ENCODE results near the gene GGTLC1.
"Not testable (repeated sequence)": the region's sequence is repeated elsewhere in the genome, so short reads cannot be mapped to it uniquely, and the experiment has no call there.

The GGTLC1 gene

DNA sequence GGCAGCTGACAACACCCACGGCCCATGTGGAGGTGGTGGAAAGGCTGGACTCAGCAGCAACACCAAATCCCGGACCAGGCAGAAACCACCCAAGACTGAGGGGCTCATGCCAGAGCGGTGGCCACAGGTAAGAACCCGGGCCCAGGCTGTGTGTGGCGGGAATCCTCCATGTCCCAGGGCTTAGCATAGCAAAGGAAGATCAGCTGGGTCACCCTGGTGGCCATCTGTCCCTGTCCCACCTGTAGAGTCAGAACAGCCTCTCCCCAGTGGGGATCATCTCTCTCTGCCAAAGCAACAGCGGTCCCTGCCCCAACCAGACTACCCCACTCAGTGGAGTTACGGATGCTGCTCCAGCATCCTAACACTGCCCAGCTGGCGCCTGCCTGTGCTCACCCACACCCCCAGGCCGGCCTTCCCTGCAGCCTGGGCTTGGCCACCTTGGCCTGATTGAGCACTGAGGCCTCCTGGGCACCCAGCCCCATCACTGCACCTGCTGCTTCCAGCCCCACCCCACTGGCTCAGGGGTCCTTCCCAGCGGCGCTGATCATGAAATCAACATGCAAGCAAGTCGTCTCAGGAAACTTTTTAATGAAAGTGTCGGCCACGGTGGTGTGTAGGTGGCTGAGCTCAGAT is 5.5 kb upstream of the GGTLC1 start:
- DNase-seq (ENCODE audit: low spot score); FAIRE-seq: not testable (repeated sequence)

DNA sequence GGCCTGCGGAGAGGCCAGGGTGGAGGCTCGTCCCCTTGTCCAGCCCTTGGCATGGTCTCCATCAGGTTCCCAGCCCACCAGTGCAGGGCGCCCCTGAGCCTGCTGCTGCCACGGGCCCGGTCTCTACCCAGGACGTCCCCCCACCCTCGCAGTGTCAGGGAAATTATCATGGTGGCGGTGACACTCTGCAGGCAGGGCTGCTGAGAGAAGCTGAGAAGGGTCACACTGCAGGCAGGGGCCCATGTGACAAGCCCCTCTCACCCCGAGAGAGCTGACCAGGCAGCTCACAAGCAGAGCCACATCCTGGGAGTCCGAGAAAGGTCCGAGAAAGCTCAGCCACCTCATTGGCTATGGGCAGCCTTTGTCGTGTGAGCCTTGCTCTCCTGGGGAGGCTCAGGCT is 4.9 kb upstream of the GGTLC1 start:
- not testable (repeated sequence) for FAIRE-seq; DNase-seq (ENCODE audit: low spot score)

DNA sequence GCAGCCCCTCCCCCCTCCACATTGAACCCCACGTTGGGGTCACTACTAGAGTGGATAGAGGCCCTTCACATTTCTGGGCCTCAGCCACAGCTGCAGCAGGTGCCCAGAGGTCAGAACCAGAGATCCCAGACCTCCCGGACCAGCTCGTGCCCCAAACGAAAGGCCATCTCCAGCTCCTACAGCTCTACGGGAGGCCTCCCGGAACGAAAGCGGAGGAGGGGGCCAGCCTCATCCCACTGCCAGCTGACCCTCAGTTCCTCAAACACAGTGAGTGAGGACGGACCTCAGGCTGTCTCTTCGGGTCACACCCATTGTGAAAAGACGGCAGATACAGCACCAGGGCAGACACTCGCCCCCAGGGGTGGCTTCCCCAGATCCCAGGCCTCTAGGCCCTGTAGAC is 1.7 kb upstream of the GGTLC1 start:
- not testable (repeated sequence) for FAIRE-seq; DNase-seq (ENCODE audit: low spot score)

DNA sequence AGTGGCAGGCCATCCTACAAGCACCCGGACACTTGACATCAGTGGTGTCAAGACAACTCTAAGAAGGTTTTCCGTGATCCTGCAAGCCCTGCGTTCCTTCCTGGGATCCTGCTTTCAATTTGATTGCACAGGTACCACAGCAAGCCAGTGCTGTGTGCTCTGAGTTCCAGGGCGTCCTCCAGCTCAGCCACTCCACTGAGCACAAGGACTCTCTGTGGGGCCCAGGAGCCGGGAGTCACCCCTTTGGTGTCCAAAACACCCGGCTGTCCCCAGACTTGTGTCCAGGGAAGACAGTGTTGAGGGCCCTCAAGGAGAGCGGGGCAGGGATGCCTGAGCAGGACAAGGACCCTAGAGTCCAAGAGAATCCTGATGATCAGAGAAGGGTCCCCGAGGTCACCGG is 387 bp upstream of the GGTLC1 start:
- not testable (repeated sequence) for DNase-seq (ENCODE audit: low spot score); FAIRE-seq

DNA sequence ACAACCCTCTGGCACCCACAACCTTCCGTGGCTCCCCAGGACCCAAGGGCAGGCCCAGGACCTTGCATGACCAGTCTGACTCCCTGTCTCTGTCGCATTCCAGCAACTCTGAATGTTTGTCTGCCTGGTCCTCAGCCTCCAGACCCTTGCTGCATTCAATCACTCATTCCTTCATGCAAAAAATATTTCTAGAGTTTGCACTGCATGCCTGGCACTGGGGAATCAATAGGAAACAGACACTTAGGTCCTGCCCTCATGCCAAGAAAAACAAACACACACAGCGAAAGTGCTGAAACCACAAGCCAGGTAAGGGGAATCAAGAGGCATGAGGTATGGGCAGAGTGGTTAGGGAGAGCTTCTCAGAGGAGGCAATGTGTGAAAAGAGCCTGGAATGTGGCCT is 1.9 kb downstream of the GGTLC1 start:
- FAIRE-seq; DNase-seq (ENCODE audit: low spot score): not testable (repeated sequence)

DNA sequence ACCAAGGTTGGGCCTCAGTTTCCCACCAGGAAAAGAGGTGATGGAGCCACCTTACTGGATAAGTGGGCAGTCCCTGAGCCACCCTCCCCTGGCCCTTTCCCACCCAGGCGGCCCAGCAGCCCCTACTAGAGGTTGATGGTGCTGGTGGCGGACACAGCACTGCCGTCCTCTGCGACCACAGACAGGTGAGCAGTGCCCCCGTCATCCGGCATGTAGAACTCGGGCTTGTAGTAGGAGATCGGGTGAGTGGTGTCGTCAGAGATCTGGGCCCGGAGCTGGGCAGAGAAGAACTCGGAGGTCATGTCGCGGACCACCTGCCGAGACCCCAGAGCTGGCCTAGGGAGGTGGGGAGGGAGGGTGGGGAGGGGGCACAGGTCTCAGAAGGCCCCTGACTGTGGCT is 2.3 kb downstream of the GGTLC1 start:
- not testable (repeated sequence) for DNase-seq (ENCODE audit: low spot score); FAIRE-seq

DNA sequence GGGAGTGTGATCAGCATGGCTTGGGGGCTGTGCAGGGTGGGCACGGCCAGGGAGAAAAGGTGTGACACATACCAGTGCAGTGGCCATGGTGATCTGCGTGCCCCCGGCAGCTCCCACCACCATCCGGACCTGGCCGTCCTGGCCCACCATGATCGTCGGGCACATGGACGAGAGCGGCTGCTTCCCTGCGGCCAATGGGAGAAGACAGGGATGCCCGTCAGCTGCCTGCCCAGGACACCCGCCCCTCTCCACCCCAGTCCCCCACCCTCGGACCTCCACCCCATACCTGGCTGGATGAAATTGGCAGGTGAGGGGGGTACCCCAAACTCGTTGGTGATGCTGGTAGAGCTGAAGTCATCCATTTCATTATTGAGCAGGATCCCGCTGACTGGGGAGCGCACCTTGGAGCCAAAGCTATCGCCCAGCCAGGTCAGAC is 2.8 kb downstream of the GGTLC1 start:
- not testable (repeated sequence) for DNase-seq (ENCODE audit: low spot score); FAIRE-seq

DNA sequence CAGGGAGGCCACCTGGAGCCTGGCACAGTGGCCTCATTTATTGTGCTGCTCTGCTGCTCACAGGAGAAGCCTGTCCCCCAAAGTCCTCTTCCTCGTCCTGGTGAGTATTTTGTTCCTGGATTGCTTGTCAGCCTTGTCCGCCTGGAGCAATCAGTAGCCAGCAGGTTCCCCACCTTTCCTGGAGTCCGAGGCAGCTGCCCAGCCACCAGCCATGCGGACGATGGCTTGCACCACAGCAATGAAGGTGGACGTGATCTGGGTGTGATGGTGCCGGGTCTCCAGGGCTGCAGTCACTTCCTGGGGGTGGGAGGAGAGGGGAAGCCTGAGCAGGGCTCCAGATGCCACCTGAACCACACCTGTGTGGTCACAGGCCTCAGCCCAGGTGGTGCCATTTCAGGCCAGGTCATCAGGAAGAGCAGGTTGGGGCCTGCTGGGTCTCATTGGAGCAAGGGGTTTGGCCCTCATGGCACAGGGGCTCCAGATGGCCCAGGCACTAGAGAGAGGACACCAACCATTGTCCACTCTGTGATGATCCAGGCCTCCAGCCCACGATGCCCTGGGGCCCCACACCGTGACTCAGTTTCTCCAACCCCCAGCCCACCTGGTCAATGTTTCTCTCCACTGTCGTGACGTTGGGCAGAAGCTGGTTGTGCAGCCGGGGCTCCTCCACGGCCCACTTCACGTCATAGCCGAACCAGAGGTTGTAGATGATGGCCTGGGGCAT is 3.4 kb downstream of the GGTLC1 start:
- not testable (repeated sequence) for DNase-seq (ENCODE audit: low spot score); FAIRE-seq

DNA sequence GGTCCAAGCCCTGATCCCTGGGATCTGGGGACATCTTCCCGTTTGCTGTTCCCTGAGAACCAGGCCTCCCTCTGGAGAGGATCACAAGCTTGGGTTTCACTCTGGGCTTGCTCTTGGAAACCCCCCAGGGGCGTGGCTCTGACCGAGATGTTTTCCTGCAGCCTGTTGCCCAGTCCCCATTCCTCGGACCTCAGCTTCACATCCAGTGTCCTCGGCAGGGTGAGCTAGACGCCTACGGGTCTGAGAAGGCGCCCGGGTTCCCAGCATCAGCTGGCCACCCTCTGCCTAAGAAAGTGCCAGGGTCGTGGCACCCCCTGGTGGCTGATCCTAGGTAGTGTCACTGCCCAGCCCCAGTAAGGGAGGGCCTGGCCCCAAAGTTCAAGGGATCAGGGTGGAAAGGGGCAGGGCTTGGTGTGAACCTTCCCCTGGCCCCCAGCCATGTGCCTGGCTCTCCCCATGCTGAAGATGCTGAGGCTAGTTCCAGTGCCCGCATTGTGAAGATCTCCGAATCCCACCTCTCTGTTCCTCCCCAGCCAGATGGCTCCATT is 4.0 kb downstream of the GGTLC1 start:
- DNase-seq (ENCODE audit: low spot score); FAIRE-seq: not testable (repeated sequence)

DNA sequence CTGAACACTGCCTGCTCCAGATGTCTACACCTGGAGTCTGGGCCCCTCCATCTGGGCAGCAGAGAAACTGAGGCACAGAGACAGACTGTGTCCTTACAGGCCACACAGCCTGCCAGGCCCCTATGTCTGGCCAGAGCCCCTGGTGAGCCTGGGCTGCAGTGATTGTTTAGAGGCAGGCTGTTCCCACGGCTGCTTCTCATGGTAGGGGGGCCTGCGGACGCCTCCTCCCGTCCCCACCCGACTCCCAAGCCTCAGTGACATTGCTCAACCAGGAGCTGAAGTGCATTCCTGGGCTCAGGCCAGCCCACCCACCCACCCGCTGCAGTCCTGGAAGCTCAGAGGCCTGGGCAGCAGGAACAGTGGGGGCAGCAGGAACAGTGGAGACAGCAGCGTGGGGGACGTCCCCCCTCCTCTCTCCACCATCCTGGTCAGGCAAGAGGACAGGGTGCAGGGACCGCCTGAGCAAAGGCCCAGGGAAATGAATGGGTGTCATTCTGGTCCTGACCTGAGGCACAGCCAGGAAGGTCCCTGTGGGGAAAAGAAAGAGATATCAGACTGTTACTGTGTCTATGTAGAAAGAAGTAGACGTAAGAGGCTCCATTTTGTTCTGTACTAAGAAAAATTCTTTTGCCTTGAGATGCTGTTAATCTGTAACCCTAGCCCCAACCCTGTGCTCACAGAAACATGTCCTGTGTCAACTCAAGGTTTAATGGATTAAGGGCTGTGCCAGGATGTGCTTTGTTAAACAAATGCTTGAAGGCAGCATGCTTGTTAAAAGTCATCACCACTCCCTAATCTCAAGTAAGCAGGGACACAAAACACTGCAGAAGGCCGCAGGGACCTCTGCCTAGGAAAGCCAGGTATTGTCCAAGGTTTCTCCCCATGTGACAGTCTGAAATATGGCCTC is 6.2 kb downstream of the GGTLC1 start:
- not testable (repeated sequence) for DNase-seq (ENCODE audit: low spot score); FAIRE-seq

DNA sequence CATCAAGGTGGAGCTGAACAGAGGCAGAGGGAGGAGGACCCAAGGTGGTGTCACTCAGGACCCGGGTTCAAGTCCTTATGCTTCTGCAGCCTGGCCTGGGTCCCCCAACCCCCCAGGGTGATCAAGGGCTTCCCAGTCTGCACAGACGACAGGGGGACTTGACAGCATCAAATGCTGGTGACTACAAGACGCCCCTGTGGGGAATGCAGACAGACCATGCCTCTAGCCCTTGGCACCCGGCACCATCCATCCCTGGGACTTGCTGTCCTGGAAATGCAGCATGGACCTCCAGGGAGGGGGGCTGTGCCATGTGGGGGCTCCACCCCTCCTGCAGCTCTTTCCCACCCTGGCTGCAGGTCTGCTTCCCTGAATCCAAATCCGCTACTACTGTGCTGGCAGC is 7.1 kb downstream of the GGTLC1 start:
- FAIRE-seq; DNase-seq (ENCODE audit: low spot score): not testable (repeated sequence)

DNA sequence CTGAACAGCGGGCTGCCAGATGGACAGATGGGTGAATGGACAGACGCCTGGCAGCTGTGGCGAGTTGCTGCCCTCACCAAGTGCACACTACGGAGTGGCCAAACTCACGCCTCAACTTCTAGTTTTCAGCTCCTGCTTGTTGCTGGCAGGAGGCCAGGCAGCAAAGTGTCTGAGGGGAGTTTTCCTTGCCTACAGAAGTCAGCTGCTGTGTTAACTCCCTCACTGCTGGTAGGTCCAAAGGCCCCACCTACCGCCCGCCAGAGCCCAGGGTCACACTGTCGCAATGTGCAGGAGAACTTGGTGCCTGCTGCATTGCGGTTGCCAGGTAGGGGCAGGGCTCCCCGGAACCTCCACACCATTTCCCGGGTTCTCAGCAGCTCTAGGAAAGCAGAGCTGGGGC is 7.6 kb downstream of the GGTLC1 start:
- DNase-seq (ENCODE audit: low spot score); FAIRE-seq: not testable (repeated sequence)

DNA sequence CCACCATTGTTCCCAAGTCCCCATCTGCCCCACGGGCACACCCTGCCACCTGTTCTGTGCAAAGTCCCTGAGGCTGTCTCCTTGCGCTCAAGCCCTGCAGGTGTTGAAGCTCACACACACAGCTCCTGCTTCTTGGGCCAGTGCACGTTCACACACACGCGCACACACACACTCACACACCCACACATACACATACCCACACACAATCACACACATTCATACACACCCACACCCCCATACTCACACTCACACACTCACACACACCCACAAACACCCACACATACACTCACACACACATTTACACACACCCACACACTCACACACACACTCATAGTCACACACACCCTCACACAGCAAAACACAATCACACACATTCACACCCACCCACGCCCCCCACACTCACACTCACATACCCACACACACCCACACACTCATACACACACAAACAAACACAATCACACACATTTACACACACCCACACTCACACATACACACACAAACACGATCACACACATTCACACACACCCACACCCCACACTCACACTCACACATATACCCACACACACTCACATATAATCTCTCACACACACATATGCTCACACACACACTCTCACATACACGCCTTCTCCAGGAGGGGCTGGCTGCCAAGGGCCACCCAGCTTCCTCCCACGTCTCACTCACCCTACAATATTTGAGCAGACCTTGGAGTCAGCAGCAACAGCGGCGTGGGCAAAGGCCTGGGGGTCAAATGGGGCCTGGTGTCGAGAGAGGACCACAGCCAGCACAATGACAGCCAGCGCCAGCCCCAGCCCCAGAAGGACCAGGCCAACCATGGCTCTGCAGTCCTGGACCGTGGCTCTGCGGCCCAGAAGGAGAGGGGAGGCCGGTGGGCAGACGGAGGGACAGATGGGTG is 8.4 kb downstream of the GGTLC1 start:
- not testable (repeated sequence) for DNase-seq (ENCODE audit: low spot score)
- FAIRE-seq = peak; percentile 79

DNA sequence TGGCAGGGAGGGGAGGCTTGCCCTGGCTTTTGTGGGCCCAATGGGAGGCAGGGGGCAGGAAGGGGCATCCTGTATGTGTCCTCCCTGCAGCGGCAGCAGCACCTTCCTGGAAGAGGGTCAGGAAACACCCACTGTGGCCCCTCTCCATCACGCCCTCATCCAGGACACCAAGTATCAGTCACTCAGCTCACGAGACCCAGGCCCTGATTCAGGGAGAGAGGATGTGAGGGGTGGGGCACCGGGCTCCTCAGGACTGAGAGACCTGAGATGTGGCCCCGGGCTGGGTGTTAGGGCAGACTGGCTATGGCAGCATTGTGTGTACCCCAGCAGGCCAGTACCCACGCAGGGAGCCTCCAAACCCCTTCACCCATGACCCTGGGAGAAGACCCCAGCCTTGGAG is 9.2 kb downstream of the GGTLC1 start:
- DNase-seq (ENCODE audit: low spot score); FAIRE-seq: not testable (repeated sequence)

DNA sequence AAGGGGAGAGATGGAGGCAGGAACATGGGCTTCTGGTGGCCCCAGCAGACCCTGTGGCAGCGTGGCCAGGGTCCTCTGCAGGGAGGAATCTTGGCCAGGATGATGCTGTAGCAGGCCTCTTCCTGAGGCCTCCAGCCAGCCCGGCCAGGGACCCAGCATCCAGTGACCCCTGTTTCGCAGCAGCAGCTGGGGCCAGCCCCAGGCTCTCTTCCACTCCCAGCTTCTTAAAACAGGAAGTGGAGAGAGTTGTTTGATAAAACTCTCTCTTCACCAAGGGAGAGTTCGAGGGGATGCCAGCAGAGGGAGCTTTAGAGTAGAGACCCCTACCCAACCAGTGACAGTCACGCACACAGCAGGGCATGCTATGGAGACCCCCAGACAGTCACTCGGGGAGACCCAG is 10.1 kb downstream of the GGTLC1 start:
- not testable (repeated sequence) for FAIRE-seq; DNase-seq (ENCODE audit: low spot score)

DNA sequence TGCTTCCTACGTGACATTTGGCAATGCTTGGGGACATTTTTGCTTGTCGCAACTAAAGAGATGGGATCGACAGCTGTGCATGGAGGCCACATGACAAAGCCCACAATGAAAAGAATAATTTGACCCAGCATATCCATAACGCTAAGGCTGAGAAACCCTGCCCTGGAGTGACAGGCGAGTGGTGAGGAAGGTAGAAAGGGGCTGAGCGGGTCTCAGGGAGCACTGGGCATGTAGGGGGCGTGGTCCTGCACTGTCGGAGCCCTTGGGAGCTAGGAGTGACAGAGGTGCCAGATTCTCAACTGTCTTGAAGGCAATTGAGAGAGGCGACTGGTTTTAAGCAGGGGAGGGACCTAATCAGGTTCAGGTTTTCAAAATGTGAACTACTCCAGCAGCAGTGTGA is 13.6 kb downstream of the GGTLC1 start:
- FAIRE-seq (no peak), DNase-seq (ENCODE audit: low spot score) (no peak)

DNA sequence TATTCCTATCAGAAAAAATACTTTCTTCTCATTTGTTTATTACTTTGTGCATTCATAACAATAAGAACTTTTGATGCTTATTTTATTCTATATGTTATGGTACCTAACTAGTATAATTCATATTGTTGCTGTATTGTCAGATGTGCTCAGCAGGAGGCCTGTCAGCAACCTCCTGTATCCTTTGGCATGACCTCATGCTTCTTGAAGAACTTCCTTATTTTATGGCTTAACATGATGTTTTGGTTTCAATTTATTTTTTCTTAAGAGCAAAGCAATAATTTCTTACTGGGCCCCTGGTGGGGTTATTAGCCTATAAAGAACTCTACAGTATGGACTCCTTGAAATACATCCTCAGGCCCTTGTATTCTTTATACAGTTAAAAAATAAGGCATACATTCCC is 17.3 kb downstream of the GGTLC1 start:
- FAIRE-seq (no peak), DNase-seq (ENCODE audit: low spot score) (no peak)

DNA sequence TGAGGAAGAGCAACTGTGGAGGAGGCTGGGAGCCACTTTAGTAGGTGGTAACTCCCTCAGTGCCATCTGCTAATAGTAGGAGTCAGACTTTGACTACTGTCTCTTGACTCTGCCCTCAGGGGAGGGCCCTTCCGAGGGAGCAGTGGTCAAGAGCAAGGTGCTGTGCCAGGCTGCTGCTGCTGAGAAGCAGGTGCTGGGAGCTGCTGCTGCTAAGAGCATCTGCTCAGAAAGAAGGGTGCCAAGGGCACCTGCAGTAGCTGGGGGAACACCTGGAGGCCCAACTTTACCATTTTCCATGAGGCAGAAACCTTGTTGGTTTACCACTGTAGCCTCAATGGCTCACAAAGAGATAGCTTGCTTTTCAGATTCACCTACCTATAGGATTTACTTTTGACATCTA is 18.5 kb downstream of the GGTLC1 start:
- no peak for FAIRE-seq
- no peak for DNase-seq (ENCODE audit: low spot score)

DNA sequence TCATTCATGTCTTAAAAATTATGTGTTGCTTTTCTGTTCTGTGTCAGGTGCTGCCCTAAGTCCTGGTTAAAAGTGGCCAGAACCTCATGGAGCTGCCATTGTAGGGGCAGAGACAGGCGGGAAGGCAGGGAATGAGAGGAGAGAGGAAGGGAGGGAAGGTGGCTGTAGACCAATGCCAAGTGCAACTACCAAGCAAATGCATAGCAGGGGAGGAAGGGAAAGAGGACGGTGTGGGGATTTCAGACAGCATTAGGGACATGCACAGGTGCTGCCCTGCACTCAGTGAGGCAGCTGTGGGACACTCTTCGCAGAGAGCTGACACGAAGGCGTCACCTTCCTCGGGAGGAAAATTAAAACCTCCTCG is 21.0 kb downstream of the GGTLC1 start:
- no peak for DNase-seq (ENCODE audit: low spot score)
- FAIRE-seq = no peak

DNA sequence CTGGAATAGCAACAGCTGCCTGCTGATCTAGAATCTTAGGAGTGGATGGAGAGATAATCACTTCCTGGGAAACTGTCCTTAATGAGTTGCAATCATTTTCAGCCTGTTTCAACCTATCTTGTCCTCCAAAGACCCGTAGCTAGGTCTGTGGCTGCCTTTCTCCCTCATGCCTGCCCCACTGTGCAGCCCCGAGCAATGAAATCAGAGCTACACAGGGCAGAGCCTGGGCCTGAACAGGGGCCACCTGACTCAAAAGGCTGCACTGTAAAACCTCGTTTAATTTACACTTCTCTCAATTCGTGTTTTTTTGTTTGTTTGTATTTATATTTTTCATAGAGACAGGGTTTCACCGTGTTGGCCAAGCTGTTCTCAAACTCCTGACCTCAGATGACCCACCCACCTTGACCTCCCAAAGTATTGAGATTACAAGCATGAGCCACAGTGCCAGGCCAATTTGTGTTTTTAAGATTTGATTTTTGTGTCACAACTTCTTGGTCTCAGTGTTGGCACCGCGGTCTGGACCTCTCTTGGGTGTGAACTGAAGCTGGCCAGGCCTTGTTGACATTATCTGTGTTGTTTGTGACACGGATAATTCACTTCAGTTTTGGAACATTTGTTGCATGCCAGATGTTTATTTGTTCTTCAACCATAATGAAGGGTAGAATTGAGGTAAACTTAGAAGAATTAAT is 21.5 kb downstream of the GGTLC1 start:
- no peak for FAIRE-seq
- DNase-seq (ENCODE audit: low spot score) = no peak
